DOHH2 (cell line): Measurements from ENCODE around the gene ST14.
A peak's percentile ranks its signal among the peaks of the same experiment; 100 is the strongest.

Experiments
- H3F3A ChIP-seq: fragments of 200-600 bp; sonication (generic), shearing (Covaris generic); 2 replicates; pipeline ENCODE4 v1.6.0; 2016; ENCODE audit warnings: antibody characterized with exemption, mild to moderate bottlenecking; ENCODE audit not compliant: control insufficient read depth, insufficient read depth
- H3K27ac ChIP-seq: fragments of 200-600 bp; sonication (generic); 2 replicates; pipeline ENCODE4 v1.5.1; 2014; ENCODE audit warnings: low read depth, mild to moderate bottlenecking, low read length, moderate library complexity
- H3K27me3 ChIP-seq: fragments of 200-600 bp; sonication (generic); 2 replicates; pipeline ENCODE4 v1.6.1; 2014; ENCODE audit warnings: mild to moderate bottlenecking, low read length, mixed read lengths; ENCODE audit not compliant: control insufficient read depth
- H3K36me3 ChIP-seq: fragments of 200-600 bp; sonication (generic); 2 replicates; pipeline ENCODE4 v1.6.1; 2014; ENCODE audit warnings: mild to moderate bottlenecking, low read length, moderate library complexity, mixed read lengths; ENCODE audit not compliant: control insufficient read depth
- H3K4me1 ChIP-seq: fragments of 200-600 bp; sonication (generic); 2 replicates; pipeline ENCODE4 v1.6.1; 2014; ENCODE audit warnings: mild to moderate bottlenecking, low read length, mixed read lengths; ENCODE audit not compliant: control insufficient read depth
- H3K4me2 ChIP-seq: fragments of 200-600 bp; sonication (generic); 2 replicates; pipeline ENCODE4 v1.6.0; 2014; ENCODE audit warnings: mild to moderate bottlenecking, low read length, moderate library complexity
- H3K4me3 ChIP-seq: fragments of 200-600 bp; sonication (generic); 2 replicates; pipeline ENCODE4 v1.5.1; 2014; ENCODE audit warnings: mild to moderate bottlenecking, low read length, mixed read lengths
- H3K79me2 ChIP-seq: fragments of 200-600 bp; sonication (generic); 2 replicates; pipeline ENCODE4 v1.6.1; 2014; ENCODE audit warnings: mild to moderate bottlenecking, low read length, mixed read lengths; ENCODE audit not compliant: control insufficient read depth
- H3K9me2 ChIP-seq: fragments of 200-600 bp; sonication (generic); replicated peaks from 2 replicates; pipeline ENCODE4 v1.6.1; 2014; ENCODE audit warnings: mild to moderate bottlenecking, low read length, mixed read lengths; ENCODE audit not compliant: control insufficient read depth
- H3K9me3 ChIP-seq: fragments of 200-600 bp; sonication (generic); 2 replicates; pipeline ENCODE4 v1.6.1; 2014; ENCODE audit warnings: antibody characterized with exemption, low read length, mixed read lengths; ENCODE audit not compliant: control insufficient read depth, insufficient read depth
- H4K20me1 ChIP-seq: fragments of 200-600 bp; sonication (generic); 2 replicates; pipeline ENCODE4 v1.6.0; 2014; ENCODE audit warnings: low read depth, mild to moderate bottlenecking, antibody characterized with exemption, low read length, moderate library complexity; ENCODE audit not compliant: control insufficient read depth, insufficient read depth
- CTCF ChIP-seq: fragments of 200-600 bp; sonication (generic); IDR thresholded peaks from one replicate; pipeline ENCODE4 v1.5.1; 2014; ENCODE audit warnings: antibody characterized with exemption, mild to moderate bottlenecking, low read depth, low read length; ENCODE audit not compliant: poor library complexity, severe bottlenecking
- EZH2phosphoT487 ChIP-seq: fragments of 200-600 bp; sonication (generic); IDR thresholded peaks from 2 replicates; pipeline ENCODE4 v1.6.1; 2017; ENCODE audit warnings: borderline replicate concordance, mild to moderate bottlenecking, antibody characterized with exemption, low read length, moderate library complexity, mixed read lengths

The ST14 gene

GRCh38 chr11:130114281-130114680 lies 45.3 kb upstream of the ST14 start:
- TF ChIP-seq CTCF: peak; percentile 10
- no peak for TF ChIP-seq EZH2phosphoT487
- no peak overlapping the region for H3K4me2 ChIP-seq
- H3K79me2 ChIP-seq: peaks cover 67% of the 10 kb centered on the region
- no peaks in the 10 kb centered on the region for H4K20me1 ChIP-seq
- H3K9me3 ChIP-seq: no peaks in the 10 kb centered on the region
- H3K27ac ChIP-seq: no peak overlapping the region
- no peak overlapping the region for H3K4me3 ChIP-seq
- H3K27me3 ChIP-seq: no peaks in the 10 kb centered on the region
- H3K36me3 ChIP-seq: peaks cover 73% of the 10 kb centered on the region
- peaks cover 7% of the 10 kb centered on the region; the same call in 1 of the 2 replicates for H3F3A ChIP-seq
- H3K4me1 ChIP-seq: peaks cover 54% of the 10 kb centered on the region
- no peaks in the 10 kb centered on the region for H3K9me2 ChIP-seq

GRCh38 chr11:130114726-130115125 lies 44.9 kb upstream of the ST14 start:
- H3K4me2 ChIP-seq: no peak overlapping the region
- H3K4me3 ChIP-seq: no peak overlapping the region
- H4K20me1 ChIP-seq: no peaks in the 10 kb centered on the region
- no peaks in the 10 kb centered on the region for H3K9me3 ChIP-seq
- no peaks in the 10 kb centered on the region for H3K9me2 ChIP-seq
- H3K27ac ChIP-seq: no peak overlapping the region
- peaks cover 70% of the 10 kb centered on the region for H3K36me3 ChIP-seq
- peaks cover 68% of the 10 kb centered on the region for H3K79me2 ChIP-seq
- H3K27me3 ChIP-seq: no peaks in the 10 kb centered on the region
- H3K4me1 ChIP-seq: peaks cover 58% of the 10 kb centered on the region
- H3F3A ChIP-seq: peaks cover 9% of the 10 kb centered on the region; the same call in 1 of the 2 replicates
- TF ChIP-seq EZH2phosphoT487 (no peak), CTCF (no peak)

GRCh38 chr11:130115218-130115617 lies 44.4 kb upstream of the ST14 start:
- H3F3A ChIP-seq: peaks cover 14% of the 10 kb centered on the region; the same call in 1 of the 2 replicates
- H3K79me2 ChIP-seq: peaks cover 73% of the 10 kb centered on the region
- no peak overlapping the region for H3K4me3 ChIP-seq
- peak overlapping the region; percentile 24 for H3K4me2 ChIP-seq
- H4K20me1 ChIP-seq: no peaks in the 10 kb centered on the region
- H3K9me2 ChIP-seq: no peaks in the 10 kb centered on the region
- H3K27ac ChIP-seq: peak overlapping the region; percentile 17
- H3K36me3 ChIP-seq: peaks cover 70% of the 10 kb centered on the region
- H3K4me1 ChIP-seq: peaks cover 63% of the 10 kb centered on the region
- TF ChIP-seq EZH2phosphoT487: no peak
- TF ChIP-seq CTCF: no peak
- no peaks in the 10 kb centered on the region for H3K27me3 ChIP-seq
- H3K9me3 ChIP-seq: no peaks in the 10 kb centered on the region

GRCh38 chr11:130118165-130118564 lies 41.4 kb upstream of the ST14 start:
- H3K27ac ChIP-seq: peak overlapping the region; percentile 84
- peaks cover 4% of the 10 kb centered on the region; the same call in 1 of the 2 replicates for H4K20me1 ChIP-seq
- H3K79me2 ChIP-seq: peaks cover 77% of the 10 kb centered on the region
- H3K27me3 ChIP-seq: no peaks in the 10 kb centered on the region
- H3K9me2 ChIP-seq: no peaks in the 10 kb centered on the region
- peaks cover 69% of the 10 kb centered on the region for H3K36me3 ChIP-seq
- peak overlapping the region; percentile 65 for H3K4me2 ChIP-seq
- H3K4me3 ChIP-seq: peak overlapping the region; percentile 32
- H3F3A ChIP-seq: peaks cover 28% of the 10 kb centered on the region
- no peaks in the 10 kb centered on the region for H3K9me3 ChIP-seq
- peaks cover 89% of the 10 kb centered on the region for H3K4me1 ChIP-seq
- TF ChIP-seq EZH2phosphoT487 (no peak), CTCF (no peak)
